ENCODE measurements around the gene TLCD1.

GRCh38 chr17:28751600-28752366 is 25.8 kb upstream of the TLCD1 start:
- no peak for TF ChIP-seq POLR2A (IDR thresholded peaks at IDR 0.05; ENCODE audit: low read length)
- no peak for TF ChIP-seq GATA1 (IDR thresholded peaks at IDR 0.05; ENCODE audit: low read depth, low read length)
